Stimulated activated CD4-positive, alpha-beta T cell treated with anti-CD3 and anti-CD28 coated beads, Interleukin-1b, Interleukin-23, amount 100 ng/mL, for 1 hour (primary cell): Measurements from ENCODE around the gene OCSTAMP.

ENCODE experiments used
- DNase-seq, 2 donors: peaks; one replicate each; pipeline ENCODE4 v3.0.0-alpha.2; 2020; ENCODE audit warnings: low read depth in 2 of 2

OCSTAMP gene

DNA sequence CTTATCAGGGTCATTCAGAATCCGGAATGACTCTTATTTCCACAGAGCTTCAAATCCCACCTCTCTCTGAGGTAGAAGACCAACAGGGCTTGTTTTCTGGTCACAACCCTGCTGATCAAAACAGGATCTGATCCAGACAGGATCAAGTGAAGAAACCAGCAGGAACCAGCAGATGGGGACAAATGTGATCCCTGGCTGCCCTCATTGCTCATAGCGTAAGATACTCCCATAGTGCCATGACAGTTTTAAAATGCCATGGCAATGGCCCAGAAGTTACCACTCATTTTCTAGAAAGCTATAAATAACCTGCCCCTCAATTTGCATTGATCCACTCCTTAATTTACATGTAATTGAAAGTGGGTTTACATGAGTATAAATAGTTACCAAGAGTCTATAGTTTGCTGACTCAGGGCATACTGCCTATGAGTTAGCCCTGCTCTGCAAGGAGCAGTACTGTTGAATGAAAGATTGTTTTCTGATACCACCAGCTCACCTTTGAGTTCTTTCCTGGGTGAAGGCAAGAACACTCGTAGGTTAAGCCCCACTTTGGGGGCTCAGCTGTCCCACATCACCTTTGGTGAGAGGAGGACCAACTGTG, 30.9 kb downstream of the OCSTAMP start:
- DNase-seq = no peak

DNA sequence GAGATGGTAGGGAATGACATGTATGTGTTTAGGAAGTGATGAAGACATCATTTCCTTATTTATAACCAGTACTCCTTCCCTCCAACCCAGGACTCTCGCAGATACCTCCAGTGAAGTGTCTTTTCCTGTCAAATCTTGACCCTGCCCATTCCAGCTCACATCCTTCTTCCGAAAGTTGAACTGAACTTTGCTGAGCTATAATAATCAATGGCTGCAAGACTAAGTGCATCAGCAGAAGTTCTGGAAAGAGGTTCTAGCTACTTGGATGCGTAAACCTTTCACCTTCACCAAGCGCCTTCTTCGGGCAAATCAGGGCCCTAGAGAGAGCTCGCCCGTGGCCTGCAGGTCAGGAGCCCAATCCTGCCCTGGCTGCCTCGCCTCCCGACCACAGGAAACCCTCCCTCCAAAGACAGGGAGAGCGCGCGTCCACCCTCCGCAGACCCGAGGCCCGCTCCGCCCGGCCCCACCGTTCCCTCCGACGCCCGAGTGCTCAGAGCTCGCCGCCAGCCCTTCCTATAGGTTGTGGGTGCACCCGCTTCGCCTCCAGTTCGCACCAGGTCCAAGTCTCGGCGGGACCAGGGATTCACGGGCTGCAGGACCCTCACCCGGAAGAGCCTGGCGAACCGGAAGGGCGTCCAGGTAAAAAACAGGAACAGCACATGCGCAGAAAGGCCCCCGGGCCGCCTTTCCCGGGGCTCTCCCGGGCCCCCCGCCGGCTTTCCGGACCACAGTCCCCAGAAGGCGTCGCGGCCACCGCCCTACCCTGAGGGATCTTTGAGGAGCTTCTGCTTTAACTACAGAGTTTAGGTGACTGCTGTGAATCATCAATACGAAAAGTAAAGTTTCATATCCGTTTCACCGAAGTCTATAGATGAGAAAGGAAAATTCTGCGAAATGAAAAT, 37.3 kb downstream of the OCSTAMP start, which contains the start of gene ZNF334:
ZNF334 (minus strand) TSS at position 617 of the 902 bp plus-strand sequence. CDS start 1,457 bp downstream, outside the sequence.
- no peak for DNase-seq

DNA sequence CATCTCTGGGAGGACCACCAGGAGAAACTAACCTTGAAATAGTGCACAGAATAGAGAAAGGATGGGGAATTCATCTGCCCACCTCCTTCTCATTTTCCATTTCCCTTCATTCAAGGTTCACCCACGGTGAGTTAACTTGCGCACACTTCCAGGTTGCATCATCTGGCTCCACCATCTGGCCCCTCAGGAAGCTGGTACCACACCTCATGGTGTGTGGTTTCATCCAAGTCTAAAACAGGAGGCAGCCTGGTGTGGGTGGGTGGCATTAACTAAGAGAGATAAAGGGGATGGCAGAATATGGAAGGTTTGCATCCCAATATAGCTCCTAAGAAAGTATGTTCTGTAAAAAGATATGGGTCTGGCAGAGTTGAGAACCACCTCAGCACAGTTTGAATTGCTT, 40.9 kb downstream of the OCSTAMP start:
- no peak for DNase-seq

DNA sequence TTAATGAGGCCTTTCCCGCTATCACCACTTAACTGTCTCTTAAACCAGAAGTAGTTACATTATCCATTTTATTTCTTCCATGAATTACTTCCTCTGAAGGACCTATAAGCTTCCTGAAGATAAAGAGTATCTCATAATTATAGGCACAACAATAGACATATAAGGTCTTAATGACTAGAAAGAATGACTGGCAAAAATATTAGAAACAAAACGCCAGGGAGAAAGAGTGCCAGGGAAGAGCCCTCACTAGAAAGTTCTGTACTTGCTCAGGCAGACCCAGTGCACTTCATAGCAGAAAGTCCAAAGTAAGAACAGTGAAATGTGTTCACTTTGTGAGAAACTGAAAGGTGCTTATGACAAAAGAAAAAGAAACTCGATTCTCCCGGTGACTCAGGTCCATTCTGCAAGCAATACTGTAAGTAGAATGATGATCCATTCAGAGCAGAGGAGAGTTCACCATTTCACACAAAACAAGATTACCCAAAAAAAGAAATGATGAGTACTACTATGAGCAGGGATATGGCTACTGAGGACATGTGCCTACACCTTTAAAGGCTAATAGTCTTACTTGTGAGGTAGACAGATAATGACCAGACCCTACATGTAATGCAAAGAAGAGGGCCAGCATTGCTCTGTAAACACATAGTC, 42.6 kb downstream of the OCSTAMP start:
- no peak for DNase-seq

DNA sequence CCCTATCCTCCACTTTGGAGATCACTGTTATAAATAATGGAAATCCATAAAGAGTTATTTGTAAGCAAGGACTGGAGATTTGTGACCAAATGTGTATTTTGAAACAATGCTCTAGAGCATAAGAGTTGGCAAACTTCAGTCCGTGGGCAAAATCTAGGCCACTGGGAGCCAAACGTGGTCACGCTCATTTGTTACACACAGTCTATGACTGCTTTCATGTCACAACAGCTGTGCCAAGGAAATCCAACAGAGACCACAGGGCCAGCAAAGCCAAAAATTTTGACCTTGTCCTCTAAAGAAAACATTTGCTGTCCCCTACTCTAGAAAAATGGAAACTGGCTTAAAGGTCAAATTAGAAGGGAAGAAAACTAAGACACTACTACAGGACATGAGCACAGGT, 44.9 kb downstream of the OCSTAMP start:
- DNase-seq = no peak

- no peak for DNase-seq
These were observed 48.5 kb downstream of the OCSTAMP start for GRCh38 chr20:46501961-46502360.

GRCh38 chr20:46501337-46501942, 49.0 kb downstream of the OCSTAMP start:
- DNase-seq = no peak

DNA sequence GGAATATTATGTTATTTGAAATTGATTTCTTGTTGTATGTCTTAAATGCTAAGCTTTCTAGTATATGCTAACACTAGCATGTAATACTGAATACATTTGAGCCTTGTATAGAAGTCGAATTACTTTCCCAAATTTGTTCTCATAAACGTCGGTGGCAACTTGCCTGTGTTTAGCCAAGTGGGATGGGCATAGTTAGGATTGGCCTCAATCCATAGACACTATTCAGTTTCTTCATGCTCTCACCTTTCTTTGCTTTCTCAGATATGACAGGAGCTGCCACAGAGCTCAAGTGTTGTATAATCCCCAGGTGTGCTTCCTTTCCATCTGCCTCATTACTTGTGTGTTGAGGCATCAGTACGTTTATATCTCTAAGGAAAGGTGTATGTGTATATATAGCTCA, 56.4 kb downstream of the OCSTAMP start:
- DNase-seq = no peak

GRCh38 chr20:46491354-46491753, 59.1 kb downstream of the OCSTAMP start:
- no peak for DNase-seq
